Measurements from ENCODE around the gene ZFP82.

ZFP82 gene

DNA sequence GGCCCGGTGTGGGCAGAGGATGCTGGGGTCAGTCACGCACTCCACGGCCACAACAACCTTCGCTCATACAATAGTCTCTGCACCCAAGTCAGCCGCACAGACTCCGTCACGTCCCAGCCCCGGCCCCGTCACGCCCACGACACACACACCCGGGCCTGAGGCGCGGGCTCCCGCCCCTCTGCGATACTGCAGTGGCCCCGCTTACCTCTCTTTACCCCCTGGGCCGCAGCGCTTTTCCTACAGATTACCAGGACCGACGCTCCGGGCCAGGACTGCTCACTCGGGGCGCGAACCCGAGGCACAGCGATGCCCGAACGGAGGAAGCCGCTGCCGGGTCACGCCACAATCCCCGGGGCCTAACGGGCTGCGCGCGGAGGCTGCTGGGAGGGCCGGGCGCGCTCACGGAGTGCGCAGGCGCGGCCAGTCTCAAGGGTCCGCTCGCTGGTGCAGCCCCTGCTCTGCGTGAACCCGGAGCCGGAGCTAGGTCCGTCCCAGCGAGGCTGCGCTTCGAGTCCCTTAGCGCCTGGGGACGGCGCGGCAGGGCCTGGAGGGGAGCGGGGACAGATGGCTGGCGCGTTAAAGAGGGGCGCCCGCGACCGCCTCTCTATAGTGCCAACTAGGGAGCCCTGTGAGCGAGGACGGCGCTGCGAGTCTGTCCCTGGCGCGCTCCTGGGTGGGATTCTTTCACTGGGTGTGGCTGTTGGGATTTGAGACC, at the start of gene ZFP82:
TSS of gene ZFP82 (minus strand) at position 358 of the 715 bp plus-strand sequence. CDS start 8,855 bp downstream, outside the sequence.
- peak; percentile 80 for DNase-seq (ENCODE audit: low spot score)
- Histone ChIP-seq H3K4me3 (peak within 1 kb of the TSS; percentile 83), H3K27ac (peak within 1 kb of the TSS; percentile 85 to 92)
- TF ChIP-seq, protein P1, sequence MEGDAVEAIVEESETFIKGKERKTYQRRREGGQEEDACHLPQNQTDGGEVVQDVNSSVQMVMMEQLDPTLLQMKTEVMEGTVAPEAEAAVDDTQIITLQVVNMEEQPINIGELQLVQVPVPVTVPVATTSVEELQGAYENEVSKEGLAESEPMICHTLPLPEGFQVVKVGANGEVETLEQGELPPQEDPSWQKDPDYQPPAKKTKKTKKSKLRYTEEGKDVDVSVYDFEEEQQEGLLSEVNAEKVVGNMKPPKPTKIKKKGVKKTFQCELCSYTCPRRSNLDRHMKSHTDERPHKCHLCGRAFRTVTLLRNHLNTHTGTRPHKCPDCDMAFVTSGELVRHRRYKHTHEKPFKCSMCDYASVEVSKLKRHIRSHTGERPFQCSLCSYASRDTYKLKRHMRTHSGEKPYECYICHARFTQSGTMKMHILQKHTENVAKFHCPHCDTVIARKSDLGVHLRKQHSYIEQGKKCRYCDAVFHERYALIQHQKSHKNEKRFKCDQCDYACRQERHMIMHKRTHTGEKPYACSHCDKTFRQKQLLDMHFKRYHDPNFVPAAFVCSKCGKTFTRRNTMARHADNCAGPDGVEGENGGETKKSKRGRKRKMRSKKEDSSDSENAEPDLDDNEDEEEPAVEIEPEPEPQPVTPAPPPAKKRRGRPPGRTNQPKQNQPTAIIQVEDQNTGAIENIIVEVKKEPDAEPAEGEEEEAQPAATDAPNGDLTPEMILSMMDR (IDR thresholded peaks at IDR 0.05): no peak

GRCh38 chr19:36460046-36460445, 41.6 kb upstream of the ZFP82 start:
- no peak for DNase-seq (ENCODE audit: low spot score)
- Histone ChIP-seq H3K27ac (no peak overlapping the region), H3K4me3 (no peak overlapping the region)
- TF ChIP-seq, protein P1 (IDR thresholded peaks at IDR 0.05): no peak

- TF ChIP-seq, protein P1 (IDR thresholded peaks at IDR 0.05): no peak
- no peak overlapping the region for H3K4me3 ChIP-seq
- H3K27ac ChIP-seq: no peak overlapping the region
- no peak for DNase-seq (ENCODE audit: low spot score)
Observed at GRCh38 chr19:36456831-36457230, 38.4 kb upstream of the ZFP82 start.

DNA sequence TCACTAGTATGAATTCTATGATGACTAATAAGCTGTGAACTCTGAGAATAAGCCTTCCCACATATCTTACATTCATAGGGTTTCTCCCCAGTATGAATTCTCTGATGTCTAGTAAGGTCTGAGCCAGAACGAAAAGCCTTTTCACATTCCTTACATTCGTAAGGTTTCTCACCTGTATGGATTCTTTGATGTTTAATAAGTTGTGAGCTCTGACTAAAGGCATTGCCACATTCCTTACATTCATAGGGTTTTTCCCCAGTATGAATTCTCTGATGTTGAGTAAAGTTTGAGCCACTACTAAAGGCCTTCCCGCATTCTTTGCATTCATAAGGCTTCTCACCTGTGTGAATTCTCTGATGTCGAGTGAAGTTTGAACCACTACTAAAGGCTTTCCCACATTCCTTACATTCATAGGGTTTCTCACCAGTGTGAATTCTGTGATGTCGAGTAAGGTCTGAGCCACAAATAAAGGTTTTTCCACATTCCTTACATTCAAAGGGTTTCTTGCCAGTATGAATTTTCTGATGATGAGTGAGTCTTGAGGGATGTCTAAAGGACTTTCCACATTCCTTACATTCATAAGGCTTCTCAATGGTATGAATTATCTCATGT, 30.7 kb upstream of the ZFP82 start:
- H3K27ac ChIP-seq: no peak overlapping the region
- no peak for DNase-seq (ENCODE audit: low spot score)
- peak overlapping the region; percentile 4 for H3K4me3 ChIP-seq
- TF ChIP-seq, protein P1 (IDR thresholded peaks at IDR 0.05): no peak

DNA sequence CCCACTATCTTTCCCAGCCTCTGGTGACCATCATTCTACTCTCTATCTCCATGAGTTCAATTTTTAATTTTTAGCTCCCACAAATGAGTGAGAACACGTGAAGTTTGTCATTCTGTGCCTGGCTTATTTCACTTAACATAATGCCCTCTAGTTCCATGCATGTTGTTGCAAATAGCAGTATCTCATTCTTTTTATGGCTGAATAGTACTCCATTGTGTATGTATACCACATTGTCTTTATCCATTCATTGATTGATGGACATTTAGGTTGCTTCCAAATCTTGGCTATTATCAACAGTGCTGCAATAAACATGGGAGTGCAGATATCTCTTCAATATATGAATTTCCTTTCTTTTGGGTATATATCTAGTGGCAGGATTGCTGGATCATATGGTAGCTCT, 22.9 kb upstream of the ZFP82 start:
- no peak for DNase-seq (ENCODE audit: low spot score)
- H3K27ac ChIP-seq: no peak overlapping the region

DNA sequence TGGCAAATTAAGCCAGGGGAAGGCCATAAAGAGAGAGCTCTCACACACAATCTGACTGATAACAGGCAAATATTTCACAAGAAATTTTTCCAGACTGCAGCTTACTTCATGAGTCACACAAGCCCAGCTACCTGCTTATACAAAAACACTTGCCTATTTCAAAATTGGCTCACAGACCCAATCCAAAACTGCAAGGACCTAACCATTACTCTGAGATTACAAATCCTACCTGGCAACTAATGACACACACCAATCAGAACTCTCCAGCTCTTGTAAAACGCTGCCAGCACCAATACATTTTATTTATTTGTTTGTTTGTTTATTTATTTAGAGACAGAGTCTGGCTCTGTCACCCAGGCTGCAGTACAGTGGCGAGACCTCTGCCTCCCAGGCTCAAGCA, 18.1 kb upstream of the ZFP82 start:
- no peak overlapping the region for H3K27ac ChIP-seq
- TF ChIP-seq, protein P1 (IDR thresholded peaks at IDR 0.05): no peak
- no peak overlapping the region for H3K4me3 ChIP-seq
- DNase-seq (ENCODE audit: low spot score): no peak

More for the DNA sequence above, 22.9 kb upstream of the ZFP82 start:
- TF ChIP-seq, protein P1 (IDR thresholded peaks at IDR 0.05): no peak
- H3K4me3 ChIP-seq: no peak overlapping the region

GRCh38 chr19:36423925-36424324, 5.5 kb upstream of the ZFP82 start:
- no peak for DNase-seq (ENCODE audit: low spot score)
- no peak overlapping the region for H3K27ac ChIP-seq
- TF ChIP-seq, protein P1 (IDR thresholded peaks at IDR 0.05): no peak
- H3K4me3 ChIP-seq: no peak overlapping the region

Measured in coronary artery (tissue), 2 donors.